Activated naive CD4-positive, alpha-beta T cell treated with anti-CD3 and anti-CD28 coated beads, Interleukin-2, amount 50 U/mL, for 16 hours (primary cell): ENCODE data around the gene RPRD1B.

ENCODE experiments used
- DNase-seq: peaks from one replicate; pipeline ENCODE4 v3.0.0-alpha.2; 2020

RPRD1B gene

GRCh38 chr20:38138086-38138778 is 104.7 kb downstream of the RPRD1B start:
- no peak for DNase-seq

- no peak for DNase-seq
These were observed 105.8 kb downstream of the RPRD1B start for GRCh38 chr20:38139156-38139912.

DNA sequence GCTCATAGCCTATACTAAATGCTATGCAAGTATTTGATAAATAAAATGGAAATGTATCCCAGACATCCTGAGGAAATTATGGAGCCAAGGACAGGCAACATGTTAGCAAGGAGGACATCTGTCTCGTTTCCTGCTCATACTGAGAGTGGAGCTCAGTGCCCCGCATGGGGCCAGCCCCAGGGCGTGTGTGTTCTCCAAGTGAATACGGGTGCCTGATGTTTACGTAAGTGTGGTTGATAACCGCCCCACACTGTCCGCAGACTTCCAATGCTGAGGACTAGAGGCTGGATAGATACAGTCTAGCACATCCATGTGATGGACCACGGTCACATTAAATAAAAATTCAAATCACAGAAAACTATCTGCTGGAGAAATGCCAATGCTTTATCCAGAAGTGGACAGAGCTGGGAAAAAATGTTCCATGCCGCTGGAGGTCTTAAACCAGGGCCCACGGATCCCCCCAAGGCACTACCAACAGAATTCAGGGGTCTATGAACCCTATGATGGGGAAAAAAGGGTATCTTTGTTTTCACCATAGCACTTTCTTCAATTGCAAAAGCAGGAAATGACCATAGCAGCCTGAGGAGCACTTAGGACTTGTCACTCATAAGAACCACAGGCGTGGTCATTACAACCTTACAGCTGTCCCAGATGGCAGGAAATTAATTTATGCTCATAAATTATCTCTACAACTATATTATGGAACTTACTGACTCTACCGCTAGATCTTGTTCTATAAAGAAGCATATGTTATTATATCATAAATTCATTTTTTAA is 106.6 kb downstream of the RPRD1B start:
- DNase-seq, result no peak

- no peak for DNase-seq
These were observed 107.8 kb downstream of the RPRD1B start for GRCh38 chr20:38141204-38141888.
